ENCODE measurements around the gene RBM20. TPM values are rescaled to one million over a fixed set of nuclear protein-coding genes. Genes with fewer than 3 reads are reported as not detected.

RBM20 gene
- total RNA-seq, 4 donors from 2014 or later, result 1.6 to 18.6 (median 3.2) TPM

GRCh38 chr10:110651044-110651958 is 7.2 kb downstream of the RBM20 start:
- Histone ChIP-seq H3K4me1 (no peaks in the 10 kb centered on the region), H3K4me3 (no peak overlapping the region), H3K9me3 (no peaks in the 10 kb centered on the region), H3K27me3 (peaks cover 32% of the 10 kb centered on the region), H3K36me3 (no peaks in the 10 kb centered on the region), H3K27ac (no peak overlapping the region)
- DNase-seq (ENCODE audit: low spot score in 2 of 2), result no peak
- no peak for TF ChIP-seq POLR2AphosphoS5 (IDR thresholded peaks at IDR 0.05)
- TF ChIP-seq EP300 (IDR thresholded peaks at IDR 0.05), result no peak
- TF ChIP-seq POLR2A (IDR thresholded peaks at IDR 0.05), result no peak
- TF ChIP-seq CTCF (IDR thresholded peaks at IDR 0.05), result no peak
- 60% methylated on average over 12 of the region's 12 CpGs for WGBS

GRCh38 chr10:110652475-110653118 is 8.5 kb downstream of the RBM20 start:
- peaks cover 19% of the 10 kb centered on the region for H3K27me3 ChIP-seq
- 79% methylated on average over 6 of the region's 6 CpGs for WGBS
- H3K9me3 ChIP-seq, result no peaks in the 10 kb centered on the region

GRCh38 chr10:110655320-110655719 is 11.2 kb downstream of the RBM20 start:
- Histone ChIP-seq H3K36me3 (no peaks in the 10 kb centered on the region), H3K27ac (no peak overlapping the region), H3K4me3 (no peak overlapping the region), H3K4me1 (no peaks in the 10 kb centered on the region), H3K27me3 (peaks cover 3% of the 10 kb centered on the region), H3K9me3 (no peaks in the 10 kb centered on the region)
- TF ChIP-seq POLR2A (IDR thresholded peaks at IDR 0.05), result no peak
- TF ChIP-seq CTCF (IDR thresholded peaks at IDR 0.05), result no peak
- no peak for TF ChIP-seq EP300 (IDR thresholded peaks at IDR 0.05)
- no peak for TF ChIP-seq POLR2AphosphoS5 (IDR thresholded peaks at IDR 0.05)
- DNase-seq (ENCODE audit: low spot score in 2 of 2), result no peak
- 30% methylated on average over 1 of the region's 1 CpG for WGBS

More at GRCh38 chr10:110652475-110653118, 8.5 kb downstream of the RBM20 start:
- Histone ChIP-seq H3K36me3 (no peaks in the 10 kb centered on the region), H3K27ac (no peak overlapping the region), H3K4me1 (no peaks in the 10 kb centered on the region), H3K4me3 (no peak overlapping the region)
- TF ChIP-seq POLR2AphosphoS5 (IDR thresholded peaks at IDR 0.05), result no peak
- no peak for DNase-seq (ENCODE audit: low spot score in 2 of 2)

GRCh38 chr10:110656612-110657011 is 12.5 kb downstream of the RBM20 start:
- H3K27me3 ChIP-seq, result peaks cover 3% of the 10 kb centered on the region
- no peak overlapping the region for H3K4me3 ChIP-seq
- H3K9me3 ChIP-seq, result no peaks in the 10 kb centered on the region
- WGBS, result 93% methylated on average over 4 of the region's 4 CpGs
- H3K36me3 ChIP-seq, result no peaks in the 10 kb centered on the region
- no peaks in the 10 kb centered on the region for H3K4me1 ChIP-seq
- DNase-seq (ENCODE audit: low spot score in 2 of 2), result no peak
- no peak overlapping the region for H3K27ac ChIP-seq
- no peak for TF ChIP-seq CTCF (IDR thresholded peaks at IDR 0.05)
- TF ChIP-seq POLR2A (IDR thresholded peaks at IDR 0.05), result no peak
- no peak for TF ChIP-seq POLR2AphosphoS5 (IDR thresholded peaks at IDR 0.05)
- TF ChIP-seq EP300 (IDR thresholded peaks at IDR 0.05), result no peak

- WGBS, result 84% methylated on average over 11 of the region's 11 CpGs
- TF ChIP-seq CTCF (IDR thresholded peaks at IDR 0.05) (no peak), EP300 (IDR thresholded peaks at IDR 0.05) (no peak), POLR2A (IDR thresholded peaks at IDR 0.05) (no peak), POLR2AphosphoS5 (IDR thresholded peaks at IDR 0.05) (no peak)
These were observed 14.0 kb downstream of the RBM20 start for GRCh38 chr10:110657973-110658691.

More at GRCh38 chr10:110657973-110658691, 14.0 kb downstream of the RBM20 start:
- Histone ChIP-seq H3K4me3 (no peak overlapping the region), H3K27ac (no peak overlapping the region), H3K4me1 (no peaks in the 10 kb centered on the region), H3K27me3 (peaks cover 3% of the 10 kb centered on the region), H3K36me3 (no peaks in the 10 kb centered on the region), H3K9me3 (no peaks in the 10 kb centered on the region)
- no peak for DNase-seq (ENCODE audit: low spot score in 2 of 2)

Data from suprapubic skin (tissue), 4 donors.